Ramos (cell line): Measurements from ENCODE around the gene LBR.

Source experiments
- in situ Hi-C: fragments of 300-500 bp; cut with MboI; formaldehyde crosslinking; loops from one replicate; pipeline ENCODE4 v1.14.3; 2022; ENCODE audit warnings: low sequenced_read_pairs; ENCODE audit not compliant: unreplicated experiment

The LBR gene

DNA sequence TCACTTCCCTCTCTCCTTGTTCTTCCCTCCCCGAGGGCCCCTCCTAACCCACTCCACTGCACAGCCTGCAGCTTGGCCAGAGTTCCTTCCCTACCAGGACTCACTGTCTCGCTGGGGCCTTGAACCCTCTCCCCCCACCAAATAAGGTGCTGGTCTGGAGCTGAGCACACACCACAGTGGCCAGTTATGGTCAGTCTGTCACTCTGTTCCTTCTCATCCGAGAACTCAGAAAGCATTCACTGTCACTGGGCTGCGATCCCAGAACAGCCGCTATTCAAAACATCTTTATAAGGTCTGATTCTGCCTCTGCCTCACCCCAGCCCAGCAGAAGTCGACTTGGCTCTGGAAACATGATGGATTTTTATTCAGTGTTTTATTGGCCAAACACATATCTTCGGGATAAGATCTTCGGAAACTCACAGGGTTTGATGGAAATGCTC is 19.8 kb upstream of the LBR start:
- in situ Hi-C loops, result no loop called here

DNA sequence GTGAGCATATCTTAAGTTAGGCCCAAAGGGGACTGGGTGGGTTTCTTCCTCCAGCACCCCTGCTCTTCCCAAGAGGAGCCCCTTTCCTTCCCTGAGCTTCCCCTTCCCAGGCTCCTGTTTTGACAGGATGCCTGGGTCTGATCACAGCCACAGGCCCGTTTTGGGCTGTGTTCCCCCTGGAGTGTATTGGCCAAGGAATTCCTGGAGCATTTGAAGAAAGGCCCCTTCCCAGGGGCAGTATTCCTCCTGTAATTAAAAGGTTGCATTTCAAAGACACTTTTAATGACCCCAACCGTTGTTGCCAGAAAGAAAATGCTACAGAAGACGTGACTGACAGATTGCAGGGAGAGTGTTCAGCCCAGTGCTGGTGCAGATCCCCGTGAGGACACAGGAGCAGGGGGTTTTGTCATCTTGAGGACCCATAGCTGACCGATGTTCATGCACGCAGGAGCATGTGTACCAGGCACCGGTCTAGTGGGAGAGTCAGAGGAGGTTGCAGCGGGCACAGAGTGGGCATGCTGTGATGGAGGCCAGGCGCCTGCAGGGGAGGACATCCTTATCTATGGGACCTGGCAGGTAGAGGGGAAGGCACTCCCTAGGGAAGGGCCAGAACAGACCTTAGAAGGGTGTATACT is 19.3 kb upstream of the LBR start:
- in situ Hi-C loops, result no loop called here

DNA sequence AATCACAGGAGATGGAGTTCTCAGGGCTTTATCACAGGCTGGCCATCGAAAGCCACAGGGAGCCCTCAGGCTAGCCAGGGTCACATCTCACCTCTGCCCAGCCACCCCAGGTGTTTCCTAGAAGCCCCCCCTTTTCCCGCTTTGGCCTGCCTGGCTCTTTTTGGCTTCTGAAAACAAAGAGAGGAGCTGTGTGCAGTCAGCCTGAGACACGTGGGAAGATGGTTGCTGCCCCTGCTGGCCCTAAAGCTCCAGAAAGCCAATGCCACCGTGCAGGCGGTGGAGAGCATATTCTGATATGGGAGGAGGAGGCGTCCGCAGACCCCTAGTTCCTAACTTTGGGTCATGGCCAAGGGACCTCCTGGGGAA is 18.7 kb upstream of the LBR start:
- in situ Hi-C loops, result no loop called here

DNA sequence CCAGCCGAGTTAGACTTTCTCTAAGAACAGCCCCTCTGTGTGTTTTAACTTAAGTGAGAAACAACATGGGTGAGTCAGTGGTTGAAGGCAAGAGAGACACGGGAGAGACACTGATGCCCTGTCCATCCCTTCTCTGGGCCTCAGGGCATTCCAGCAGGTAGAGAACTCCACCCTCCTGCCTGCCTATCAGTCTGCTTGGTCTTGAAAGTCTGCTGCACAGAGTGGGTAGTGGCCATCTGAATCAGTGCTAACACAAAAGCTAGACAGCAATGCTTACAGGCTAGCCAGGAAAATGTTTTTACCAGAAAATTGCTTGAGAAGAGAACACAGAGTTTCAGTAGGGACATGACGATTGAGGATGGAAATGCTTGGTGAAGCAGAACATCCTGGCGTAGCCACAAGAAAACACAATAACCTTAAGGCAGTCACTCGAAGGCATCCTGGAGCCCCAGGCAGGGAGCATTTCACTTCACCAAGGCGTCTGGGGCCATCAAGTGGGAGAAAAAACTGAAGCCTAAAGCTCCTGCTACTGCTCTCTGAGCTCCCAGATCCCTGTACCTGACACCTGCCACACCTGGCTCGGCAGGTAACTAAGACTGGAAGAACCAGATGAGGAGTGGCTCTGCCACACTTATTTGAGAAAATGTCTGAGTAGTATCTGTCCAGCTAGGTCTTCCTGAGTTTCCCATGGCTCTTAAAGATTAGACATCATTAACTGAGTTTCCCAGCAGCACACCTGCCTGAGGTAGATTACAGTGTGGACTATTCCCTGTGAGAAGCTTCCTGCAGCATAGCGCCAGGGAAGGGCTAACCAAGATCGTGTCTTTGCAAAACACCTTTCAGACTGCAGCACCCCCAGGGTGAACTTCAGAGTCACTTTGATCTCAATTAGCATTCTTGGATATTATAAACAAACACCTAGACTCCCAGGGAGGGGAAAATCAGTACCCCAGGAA is 18.1 kb upstream of the LBR start:
- in situ Hi-C loops, result no loop called here

DNA sequence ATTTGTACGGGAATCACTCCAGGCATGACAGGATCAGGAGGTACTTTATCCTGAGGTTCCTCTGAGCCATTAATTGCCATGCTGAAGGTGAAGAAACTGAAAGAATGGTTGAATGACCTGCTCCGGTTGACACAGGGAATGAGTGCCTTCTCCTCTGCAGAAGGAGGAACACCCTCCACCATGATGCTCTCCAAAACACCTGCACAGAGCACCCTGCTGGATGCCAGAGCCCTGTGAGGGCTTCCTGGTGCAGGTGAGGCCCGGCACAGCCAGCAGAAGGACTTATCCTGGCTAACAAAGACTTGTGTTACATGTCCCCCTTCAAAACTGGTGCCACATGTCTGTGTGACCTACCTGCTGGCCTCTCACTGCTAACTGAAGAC is 14.3 kb upstream of the LBR start:
- in situ Hi-C loops, result no loop called here

DNA sequence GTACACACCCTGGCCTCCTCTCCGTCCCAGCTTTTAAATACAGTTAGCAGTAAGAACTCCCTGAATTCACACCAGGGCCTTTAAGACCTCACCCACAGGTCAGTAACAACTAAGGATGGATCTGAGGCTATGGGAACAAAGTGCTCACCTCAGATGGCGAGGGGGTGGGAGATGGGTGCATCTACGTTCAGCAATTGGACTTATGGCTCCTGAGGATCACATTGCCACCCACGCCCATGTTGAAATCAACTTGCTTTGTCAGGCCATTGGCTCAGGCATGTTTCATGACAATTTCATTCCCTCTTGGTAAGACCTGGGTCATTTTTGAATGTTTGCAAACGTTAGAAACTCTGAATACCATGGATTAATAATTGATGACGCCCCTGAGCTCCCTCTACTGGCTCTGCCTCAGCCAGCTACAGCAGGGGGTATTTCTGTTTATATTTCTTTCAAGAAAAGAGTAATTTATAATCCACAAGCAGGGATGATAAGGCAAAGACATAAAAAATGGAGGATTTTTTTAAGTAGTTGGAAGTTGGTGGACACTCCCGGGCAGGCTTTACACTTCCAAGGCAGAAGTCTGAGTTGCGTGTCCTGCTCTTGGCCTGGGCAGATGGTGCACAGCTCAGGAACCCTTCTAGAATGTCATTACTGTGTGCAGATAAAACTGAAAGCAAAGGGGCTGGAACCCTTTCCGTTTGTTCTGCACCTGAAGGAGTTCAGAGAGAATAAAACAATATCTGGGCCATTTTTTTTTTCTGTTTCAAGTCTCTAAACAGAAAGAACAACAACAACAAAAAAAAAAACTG is 13.7 kb upstream of the LBR start:
- in situ Hi-C loops, result no loop called here

DNA sequence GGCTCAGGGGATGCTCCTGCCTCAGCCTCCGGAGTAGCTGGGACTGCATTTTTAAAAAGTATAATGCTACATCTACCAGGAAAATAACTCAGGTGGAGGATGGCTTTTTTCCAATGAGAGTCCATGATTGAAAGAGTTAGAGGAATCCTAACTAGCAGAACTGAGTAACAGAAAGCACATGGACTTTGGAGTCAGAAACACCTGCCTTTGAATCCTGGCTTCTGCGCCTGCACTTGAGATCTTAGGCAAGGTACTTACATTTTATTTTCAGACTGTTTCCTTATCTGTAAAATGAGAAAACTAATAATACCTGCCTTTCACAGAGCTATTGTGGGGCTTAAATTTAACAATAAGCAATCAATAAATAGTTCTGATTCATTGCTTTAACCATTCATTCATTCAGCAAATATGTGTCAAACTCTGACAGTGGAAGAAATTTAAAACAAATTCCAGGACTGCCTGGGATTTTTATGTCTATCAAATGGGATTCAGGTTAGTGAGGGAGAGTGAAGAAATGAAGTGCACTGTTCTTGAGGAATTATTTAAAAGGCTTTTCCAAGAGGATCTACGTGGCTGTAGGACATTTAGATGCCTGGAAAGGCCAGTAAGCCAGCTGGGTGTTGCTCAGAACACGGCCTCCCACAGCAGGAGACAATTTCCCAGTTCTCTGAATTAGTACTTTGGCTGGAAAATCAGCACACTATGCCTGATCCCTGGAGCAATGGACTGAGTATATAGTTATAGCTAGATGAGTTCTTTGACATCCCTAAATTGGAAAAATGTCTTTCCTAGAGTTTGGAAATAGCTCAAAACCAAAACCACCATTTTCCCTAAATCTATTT is 12.8 kb upstream of the LBR start:
- in situ Hi-C loops, result no loop called here

DNA sequence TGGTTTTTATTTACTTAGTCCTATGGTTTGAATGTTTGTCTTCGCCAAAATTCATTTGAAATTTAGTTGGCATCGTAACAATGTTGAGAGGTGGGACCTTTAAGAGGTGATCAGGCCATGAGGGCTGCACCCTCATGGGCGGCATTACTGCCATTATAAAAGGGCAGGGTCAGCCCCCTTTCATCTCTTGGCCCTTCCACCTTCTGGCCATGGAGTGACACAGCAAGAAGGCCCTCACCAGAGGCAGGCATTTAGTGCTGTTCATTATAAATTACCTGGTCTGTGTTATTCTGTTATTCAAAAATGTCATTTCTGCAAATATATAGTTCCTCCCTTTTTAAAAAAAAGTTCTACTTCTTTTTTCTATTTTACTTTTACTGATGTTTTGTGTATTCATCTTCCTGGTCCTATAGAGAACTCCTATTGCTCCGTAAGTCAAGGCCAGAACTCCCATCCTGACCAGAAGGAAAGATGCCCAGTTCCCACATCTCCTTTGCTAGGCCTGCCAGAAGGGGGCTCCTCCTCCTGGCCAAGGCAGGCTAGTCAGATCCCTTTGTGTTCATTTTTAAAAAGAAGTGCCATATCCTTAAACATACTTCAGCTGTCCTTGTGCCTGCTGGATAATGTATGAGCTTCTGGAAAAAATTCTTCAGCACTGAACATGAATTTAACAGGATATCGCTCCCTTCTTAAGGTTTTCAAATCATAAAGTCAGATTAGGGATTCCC is 10.0 kb upstream of the LBR start:
- in situ Hi-C loops, result no loop called here

DNA sequence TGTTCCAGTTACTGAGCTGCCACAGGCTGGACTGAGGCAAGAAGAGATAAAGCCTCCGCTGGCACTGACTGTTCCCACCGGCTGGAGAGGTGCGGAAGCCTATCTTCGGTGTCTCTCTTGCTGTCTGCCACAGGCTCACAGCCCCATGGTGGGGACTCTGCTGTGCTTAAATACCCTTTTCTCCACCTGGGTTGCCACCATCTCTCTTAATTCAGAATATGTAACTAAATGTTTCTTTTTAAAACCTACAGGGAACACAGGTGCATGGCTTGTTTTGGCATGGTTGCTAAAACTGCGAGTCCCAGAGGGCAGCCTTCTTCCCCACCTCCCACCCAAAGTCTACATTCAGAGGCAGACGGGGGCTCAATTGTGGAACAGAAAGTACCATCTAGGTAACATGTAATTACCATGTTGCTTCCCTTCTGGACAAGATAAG is 8.1 kb upstream of the LBR start:
- in situ Hi-C loops, result no loop called here

DNA sequence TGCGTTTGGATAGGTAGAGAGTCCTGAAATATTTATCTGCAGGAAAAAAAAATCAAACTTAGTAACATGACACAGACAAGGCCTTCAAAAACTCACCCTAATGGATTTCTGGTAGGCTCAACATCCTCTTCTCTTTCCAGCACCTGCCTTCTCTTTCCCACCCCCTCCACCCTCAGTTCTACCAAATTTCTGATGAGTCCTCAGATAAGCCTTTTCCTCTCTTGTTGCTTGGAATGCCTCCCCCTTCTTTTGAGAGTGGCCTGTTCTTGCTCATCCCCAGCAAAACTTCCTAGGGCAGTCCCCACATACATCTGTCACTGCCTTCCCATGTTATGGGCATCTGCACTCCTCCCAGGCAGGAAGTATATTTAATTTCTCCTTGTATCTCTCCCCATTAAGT is 7.6 kb upstream of the LBR start:
- in situ Hi-C loops, result no loop called here

DNA sequence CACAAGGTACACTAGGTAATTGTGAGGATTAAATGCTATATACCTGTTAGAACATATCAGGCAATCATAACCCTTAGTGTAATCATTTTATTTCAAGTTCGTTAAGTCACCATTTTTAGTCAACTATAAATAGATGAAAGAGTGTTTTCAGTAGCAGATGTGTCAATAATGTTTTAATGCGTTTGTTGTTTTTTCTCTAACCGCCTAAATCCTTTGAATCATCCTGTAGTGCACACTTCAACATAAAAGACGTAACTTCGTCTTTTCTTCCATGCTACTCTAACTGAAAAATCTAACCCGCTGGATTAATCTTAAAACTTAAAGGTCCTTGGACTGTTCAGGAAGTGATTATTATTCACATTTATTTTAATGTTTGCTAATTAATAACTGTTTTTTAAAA is 7.2 kb upstream of the LBR start:
- in situ Hi-C loops, result no loop called here

DNA sequence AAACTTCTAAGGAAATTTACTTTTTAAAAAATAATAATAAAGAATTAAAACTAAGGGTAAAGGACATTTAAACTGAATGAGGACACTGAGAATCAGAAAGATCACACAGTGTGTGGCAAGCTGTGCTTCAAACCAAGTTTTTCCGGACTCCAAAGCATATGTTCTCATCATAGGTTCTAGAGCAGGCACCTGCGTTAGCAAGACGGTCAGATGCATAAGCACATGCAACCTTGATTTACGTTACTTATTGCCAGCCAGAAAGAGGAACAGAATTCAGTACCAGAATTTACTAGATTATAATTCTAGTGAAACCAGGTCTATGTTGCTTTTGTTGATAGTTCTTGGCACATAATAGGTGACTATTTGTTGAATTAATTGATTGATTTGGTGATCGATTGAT is 6.2 kb upstream of the LBR start:
- in situ Hi-C loops, result no loop called here

DNA sequence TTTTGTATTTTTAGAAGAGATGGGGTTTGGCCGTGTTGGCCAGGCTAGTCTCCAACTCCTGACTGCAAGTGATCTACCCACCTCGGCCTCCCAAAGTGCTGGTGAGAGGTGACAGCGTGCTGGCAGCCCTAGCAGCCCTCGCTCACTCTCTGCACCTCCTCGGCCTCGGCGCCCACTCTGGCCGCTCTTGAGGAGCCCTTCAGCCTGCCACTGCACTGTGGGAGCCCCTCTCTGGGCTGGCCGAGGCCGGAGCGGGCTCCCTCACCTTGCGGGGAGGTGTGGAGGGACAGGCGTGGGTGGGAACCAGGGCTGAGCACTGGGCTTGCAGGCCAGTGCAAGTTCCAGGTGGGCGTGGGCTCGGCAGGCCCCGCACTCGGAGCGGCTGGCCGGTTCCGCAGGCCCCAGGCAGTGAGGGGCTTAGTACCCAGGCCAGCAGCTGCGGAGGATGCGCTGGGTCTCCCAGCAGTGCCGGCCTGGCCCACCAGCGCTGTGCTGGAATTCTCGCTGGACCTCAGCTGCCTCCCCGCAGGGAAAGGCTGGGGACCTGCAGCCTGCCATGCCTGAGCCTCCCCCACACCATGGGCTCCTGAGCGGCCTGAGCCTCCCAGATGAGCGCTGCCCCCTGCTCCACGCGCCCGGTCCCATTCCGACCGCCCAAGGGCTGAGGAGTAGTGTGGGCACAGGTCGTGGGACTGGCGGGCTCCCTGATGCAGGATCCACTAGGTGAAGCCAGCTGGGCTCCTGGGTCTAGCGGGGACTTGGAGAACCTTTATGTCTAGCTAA is 3.4 kb upstream of the LBR start:
- in situ Hi-C loops, result no loop called here

DNA sequence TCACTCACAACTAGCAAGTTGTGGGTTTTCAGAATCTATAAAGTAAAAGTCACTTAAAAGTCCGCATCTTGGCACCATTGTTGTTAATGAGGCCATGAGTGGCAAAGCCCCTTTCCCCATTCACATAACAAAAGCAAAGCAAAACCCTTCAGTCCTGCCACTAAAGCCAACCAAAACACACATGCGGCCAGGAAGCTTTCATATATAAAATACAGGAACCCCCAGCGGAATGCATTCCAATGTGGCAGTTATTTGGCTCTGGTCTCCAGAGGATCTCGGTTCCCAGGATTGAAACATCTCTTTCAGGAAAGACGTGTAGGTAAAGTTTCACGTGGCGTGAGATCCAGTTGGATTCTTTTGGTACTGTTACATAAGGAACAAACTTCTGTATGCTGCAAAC is 2.5 kb upstream of the LBR start:
- in situ Hi-C loops, result no loop called here

DNA sequence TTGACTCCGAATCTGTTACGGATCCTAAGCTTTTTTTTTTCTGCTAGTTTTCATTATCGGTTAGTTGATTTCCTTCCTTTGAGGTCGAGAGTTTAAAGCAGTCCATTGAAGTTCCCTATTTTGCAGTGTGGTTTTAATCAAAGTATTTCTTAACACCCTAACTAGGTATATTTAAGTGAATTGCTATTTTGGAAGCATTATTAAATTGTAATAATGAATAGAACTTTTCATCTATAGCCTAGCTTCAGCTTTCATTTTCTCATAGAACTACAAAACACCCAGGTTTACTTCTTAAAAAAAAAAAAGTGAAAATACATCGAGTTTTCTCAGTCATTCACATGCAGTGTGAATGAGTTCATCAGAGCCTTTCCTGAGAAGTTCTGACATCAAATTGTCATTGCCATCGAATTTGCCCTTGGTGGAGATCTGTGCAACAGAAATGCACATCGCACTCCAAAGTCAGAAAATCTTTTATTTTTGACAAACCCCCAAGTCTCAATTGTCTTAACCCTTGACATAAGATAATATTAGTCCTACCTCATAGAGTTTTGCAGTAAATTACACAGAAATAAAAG is 1.1 kb upstream of the LBR start:
- in situ Hi-C loops, result no loop called here

DNA sequence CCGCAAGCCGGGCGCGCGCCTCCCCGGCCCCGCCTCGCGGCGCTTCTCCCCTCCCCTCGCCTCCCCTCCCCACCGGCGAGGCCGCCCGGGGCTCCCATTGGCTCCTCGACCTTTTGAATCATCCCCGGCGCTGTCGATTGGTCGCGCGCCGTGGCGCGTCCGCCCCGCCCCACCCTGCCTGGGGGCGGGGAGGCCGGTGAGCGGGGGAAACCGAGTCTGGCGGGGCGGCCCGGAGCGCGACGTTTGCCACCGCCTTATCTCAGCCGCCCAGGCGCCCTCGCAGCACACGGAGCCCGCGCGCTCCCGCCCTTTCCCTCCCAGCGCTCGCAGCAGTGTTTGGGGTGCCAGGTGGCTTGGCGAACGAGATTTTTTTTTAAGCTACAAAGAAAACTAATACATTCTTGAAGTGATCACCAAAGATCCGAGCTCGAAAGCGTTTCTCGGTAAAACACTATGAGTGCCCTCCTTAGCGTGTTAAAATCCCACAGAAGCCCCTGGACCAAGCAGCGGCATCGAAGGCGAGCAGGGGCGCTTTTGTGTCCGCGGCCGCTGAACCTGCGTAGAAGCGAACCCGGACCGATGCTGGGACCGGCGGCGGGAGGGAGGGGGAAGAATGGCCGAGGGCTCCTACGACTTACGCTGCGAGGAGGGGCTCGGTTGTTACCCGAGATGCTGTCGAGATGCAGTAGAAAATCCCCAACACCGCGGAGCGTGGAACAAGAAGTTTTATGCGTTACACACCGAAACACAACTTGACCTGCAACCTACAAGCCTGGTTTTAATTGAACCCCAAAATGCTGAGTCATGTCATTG is 436 bp upstream of the LBR start:
- in situ Hi-C loops, result no loop called here

DNA sequence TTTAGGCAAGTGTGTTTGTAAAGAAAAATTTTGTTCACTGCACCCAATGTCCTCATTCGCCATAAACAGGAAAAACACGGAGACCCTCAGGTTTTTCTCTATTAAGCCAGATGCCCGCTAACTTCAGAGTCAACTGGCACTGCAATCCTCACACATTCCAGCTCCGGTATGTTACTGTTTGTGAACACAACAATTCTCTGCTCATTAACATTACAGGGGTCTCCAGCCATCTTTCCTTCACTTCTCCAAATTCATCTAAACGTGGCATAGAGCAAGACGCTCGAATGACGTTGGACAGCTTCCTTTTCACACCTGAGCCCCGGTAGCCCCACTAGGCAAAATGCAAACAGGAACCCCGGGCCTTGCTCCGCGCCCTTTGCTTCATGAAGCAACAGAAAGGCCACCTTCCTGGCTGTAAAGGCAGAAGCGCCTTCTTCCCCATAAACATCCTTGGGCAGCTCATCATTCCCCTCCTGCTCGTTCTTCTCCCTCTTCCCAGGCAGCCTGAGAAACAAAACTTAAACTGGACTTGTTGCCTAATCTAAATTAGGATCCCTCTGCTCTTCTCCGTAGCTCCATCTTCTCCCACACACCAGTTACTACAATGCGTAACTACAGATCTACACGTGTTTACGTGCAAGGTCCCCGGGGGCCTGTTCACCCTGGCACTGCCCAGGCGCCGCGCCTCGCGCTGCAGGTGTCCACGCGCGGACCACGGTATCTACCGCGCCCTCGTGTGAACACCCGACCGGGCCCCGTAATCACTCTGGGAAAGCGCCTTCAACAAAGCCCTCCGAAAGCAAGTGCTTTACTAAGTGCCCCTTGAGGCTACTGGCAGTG is 1.2 kb downstream of the LBR start:
- in situ Hi-C loops, result no loop called here
